ENCODE measurements around the gene CADPS. TPM values are rescaled to one million over a fixed set of nuclear protein-coding genes. Genes with fewer than 3 reads are reported as not detected.
A peak's percentile ranks its signal among the peaks of the same experiment; 100 is the strongest.

CADPS gene
- total RNA-seq, 1 donor from 2014 or later, result 149 TPM

DNA sequence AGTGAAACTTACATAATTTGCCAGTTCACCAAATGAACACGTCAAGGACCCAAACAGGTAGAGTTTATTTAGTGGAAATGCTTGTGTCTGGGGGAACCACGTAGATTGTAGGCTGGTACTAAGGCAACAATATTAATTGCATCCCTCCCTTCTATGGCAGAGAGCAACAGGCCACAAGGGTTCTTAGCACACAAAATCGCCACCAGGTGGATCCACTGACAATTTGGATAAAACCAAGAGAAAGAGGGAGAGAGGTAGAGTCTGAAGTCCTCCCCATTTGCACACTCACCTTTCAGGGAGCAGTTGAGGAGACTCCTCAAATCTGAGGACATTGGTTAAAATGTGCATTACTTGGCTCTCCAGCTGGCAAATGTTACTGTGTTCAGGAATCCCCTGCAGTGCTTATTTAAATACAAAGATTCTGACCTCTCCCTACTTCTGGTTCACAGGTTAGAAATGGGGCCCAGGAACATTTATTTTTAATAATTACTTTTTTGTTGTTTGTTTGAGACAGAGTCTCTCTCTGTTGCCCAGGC, 320.9 kb downstream of the CADPS start:
- no peak for DNase-seq (ENCODE audit: low spot score, unreplicated experiment)
- peaks cover 6% of the 10 kb centered on the region for H3K36me3 Mint-ChIP-seq (ENCODE audit: insufficient read depth)

DNA sequence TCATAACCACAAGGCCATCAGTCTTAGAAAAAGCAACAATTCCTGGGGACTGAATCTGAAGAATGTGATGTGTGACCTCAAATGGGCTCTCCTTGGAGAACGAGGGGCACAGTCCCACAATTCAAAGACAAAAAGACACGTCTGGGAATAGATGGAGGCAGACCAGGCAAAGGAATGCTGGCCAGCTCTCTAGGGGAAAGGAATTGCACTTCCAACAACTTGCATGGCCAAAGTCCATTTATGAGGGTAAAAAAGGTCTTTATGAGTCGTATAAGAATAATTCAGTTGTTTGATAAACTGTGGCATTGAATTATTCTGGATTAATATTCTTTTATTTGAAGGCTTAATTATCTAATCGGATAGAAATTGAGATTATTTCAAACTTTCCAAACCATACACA, 321.4 kb downstream of the CADPS start:
- H3K27ac Mint-ChIP-seq, result no peak overlapping the region
- H3K4me1 Mint-ChIP-seq (ENCODE audit: low read depth), result no peaks in the 10 kb centered on the region
- TF ChIP-seq, protein P1, sequence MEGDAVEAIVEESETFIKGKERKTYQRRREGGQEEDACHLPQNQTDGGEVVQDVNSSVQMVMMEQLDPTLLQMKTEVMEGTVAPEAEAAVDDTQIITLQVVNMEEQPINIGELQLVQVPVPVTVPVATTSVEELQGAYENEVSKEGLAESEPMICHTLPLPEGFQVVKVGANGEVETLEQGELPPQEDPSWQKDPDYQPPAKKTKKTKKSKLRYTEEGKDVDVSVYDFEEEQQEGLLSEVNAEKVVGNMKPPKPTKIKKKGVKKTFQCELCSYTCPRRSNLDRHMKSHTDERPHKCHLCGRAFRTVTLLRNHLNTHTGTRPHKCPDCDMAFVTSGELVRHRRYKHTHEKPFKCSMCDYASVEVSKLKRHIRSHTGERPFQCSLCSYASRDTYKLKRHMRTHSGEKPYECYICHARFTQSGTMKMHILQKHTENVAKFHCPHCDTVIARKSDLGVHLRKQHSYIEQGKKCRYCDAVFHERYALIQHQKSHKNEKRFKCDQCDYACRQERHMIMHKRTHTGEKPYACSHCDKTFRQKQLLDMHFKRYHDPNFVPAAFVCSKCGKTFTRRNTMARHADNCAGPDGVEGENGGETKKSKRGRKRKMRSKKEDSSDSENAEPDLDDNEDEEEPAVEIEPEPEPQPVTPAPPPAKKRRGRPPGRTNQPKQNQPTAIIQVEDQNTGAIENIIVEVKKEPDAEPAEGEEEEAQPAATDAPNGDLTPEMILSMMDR (IDR thresholded peaks at IDR 0.05; ENCODE audit: unreplicated experiment), result no peak
- H3K36me3 Mint-ChIP-seq (ENCODE audit: insufficient read depth), result peaks cover 6% of the 10 kb centered on the region
- no peak for DNase-seq (ENCODE audit: low spot score, unreplicated experiment)
- H3K4me3 Mint-ChIP-seq (ENCODE audit: low read depth), result no peak overlapping the region
- no peaks in the 10 kb centered on the region for H3K9me3 Mint-ChIP-seq (ENCODE audit: low read depth)
- H3K27me3 Mint-ChIP-seq, result no peaks in the 10 kb centered on the region

More for the DNA sequence above, 320.9 kb downstream of the CADPS start:
- Mint-ChIP-seq H3K27ac (no peak overlapping the region), H3K27me3 (no peaks in the 10 kb centered on the region), H3K9me3 (ENCODE audit: low read depth) (no peaks in the 10 kb centered on the region), H3K4me1 (ENCODE audit: low read depth) (no peaks in the 10 kb centered on the region), H3K4me3 (ENCODE audit: low read depth) (no peak overlapping the region)
- TF ChIP-seq, protein P1 (IDR thresholded peaks at IDR 0.05; ENCODE audit: unreplicated experiment), result peak; percentile 40

DNA sequence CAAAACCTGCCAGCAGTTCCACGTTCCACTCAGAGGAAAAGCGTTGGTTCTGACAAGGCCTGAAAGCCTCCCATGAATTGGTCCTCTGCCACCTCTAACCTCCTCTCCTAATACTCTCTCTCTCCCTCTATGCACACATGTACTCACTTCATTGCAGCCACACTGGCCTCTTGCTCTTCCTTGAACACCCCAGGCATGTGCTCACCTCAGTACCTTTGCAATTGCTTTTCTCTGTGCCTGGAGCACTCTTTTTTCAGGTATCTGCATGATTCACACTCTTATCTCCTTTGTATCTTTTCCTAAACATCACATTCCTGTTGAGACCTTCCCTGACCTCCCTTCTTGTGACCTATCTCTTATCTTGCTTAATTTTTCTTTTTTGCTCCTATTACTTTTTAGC, 323.7 kb downstream of the CADPS start:
- Mint-ChIP-seq H3K36me3 (ENCODE audit: insufficient read depth) (peaks cover 4% of the 10 kb centered on the region), H3K27ac (no peak overlapping the region), H3K9me3 (ENCODE audit: low read depth) (no peaks in the 10 kb centered on the region), H3K27me3 (no peaks in the 10 kb centered on the region), H3K4me1 (ENCODE audit: low read depth) (no peaks in the 10 kb centered on the region), H3K4me3 (ENCODE audit: low read depth) (no peak overlapping the region)
- TF ChIP-seq, protein P1 (IDR thresholded peaks at IDR 0.05; ENCODE audit: unreplicated experiment), result no peak
- no peak for DNase-seq (ENCODE audit: low spot score, unreplicated experiment)

DNA sequence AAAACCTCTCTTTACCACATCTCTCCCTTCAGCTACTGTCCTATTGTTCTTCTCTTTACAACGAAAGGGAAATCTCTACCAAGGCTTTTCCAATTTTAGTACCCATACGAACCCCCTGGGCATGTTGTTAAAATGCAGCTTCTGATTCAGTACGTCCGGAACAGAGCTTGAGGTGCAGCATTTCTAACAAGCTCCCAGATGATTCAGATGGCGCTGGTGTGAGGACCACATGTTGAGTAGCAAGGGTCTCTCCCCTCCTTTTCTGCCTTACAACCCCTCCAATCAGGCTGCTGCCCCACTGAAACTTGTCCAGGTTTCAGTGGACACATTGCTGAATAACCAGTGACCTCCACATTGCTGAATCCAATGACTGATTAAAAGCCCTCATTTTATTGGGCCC, 324.8 kb downstream of the CADPS start:
- TF ChIP-seq, protein P1 (IDR thresholded peaks at IDR 0.05; ENCODE audit: unreplicated experiment), result no peak
- Mint-ChIP-seq H3K4me3 (ENCODE audit: low read depth) (no peak overlapping the region), H3K4me1 (ENCODE audit: low read depth) (no peaks in the 10 kb centered on the region), H3K36me3 (ENCODE audit: insufficient read depth) (peaks cover 6% of the 10 kb centered on the region), H3K27ac (no peak overlapping the region), H3K27me3 (no peaks in the 10 kb centered on the region), H3K9me3 (ENCODE audit: low read depth) (no peaks in the 10 kb centered on the region)
- no peak for DNase-seq (ENCODE audit: low spot score, unreplicated experiment)

DNA sequence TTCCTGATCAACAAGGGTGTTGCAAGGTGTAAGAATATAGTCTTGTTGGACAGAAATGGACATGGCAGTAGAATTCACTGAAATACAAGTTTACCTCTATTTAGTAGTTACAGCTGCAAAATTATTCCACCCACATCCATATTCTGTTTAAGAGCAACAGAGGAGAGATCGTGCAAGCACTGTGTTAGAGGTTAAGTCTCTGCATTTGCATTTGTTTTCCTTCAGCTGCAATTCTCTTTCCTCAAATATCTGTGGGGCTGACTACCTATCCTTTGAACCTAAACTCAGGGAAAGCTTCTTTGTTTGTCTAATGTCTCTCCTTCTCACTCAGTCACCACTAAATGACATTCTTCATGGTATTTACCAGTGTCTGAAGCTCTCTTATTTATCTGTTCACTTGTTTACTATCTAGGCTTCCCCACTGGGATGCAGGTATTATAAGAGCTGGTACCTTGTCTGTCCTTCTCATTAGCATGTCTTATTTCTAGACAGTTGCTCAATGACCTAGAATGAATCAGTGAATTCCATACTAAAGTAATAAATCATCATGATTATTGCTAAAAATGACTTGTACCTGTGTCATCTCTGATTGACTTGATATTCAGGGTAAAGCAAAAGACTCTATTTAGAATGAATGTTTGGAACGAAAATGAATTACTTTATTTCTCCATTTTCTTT, 326.5 kb downstream of the CADPS start:
- TF ChIP-seq, protein P1 (IDR thresholded peaks at IDR 0.05; ENCODE audit: unreplicated experiment), result no peak
- peaks cover 3% of the 10 kb centered on the region for H3K36me3 Mint-ChIP-seq (ENCODE audit: insufficient read depth)
- no peak overlapping the region for H3K27ac Mint-ChIP-seq
- H3K4me1 Mint-ChIP-seq (ENCODE audit: low read depth), result no peaks in the 10 kb centered on the region
- H3K4me3 Mint-ChIP-seq (ENCODE audit: low read depth), result no peak overlapping the region
- no peak for DNase-seq (ENCODE audit: low spot score, unreplicated experiment)
- H3K27me3 Mint-ChIP-seq, result no peaks in the 10 kb centered on the region
- no peaks in the 10 kb centered on the region for H3K9me3 Mint-ChIP-seq (ENCODE audit: low read depth)

All from progenitor cell of endocrine pancreas (in vitro differentiated cells).